Stimulated activated CD4-positive, alpha-beta T cell treated with anti-CD3 and anti-CD28 coated beads, Interleukin-4, amount 100 ng/mL, for 24 hours (primary cell): ENCODE data around the gene CRTC3.
A peak's percentile ranks its signal among the peaks of the same experiment; 100 is the strongest.
"Not testable (repeated sequence)": the region's sequence is repeated elsewhere in the genome, so short reads cannot be mapped to it uniquely, and the experiment has no call there.

Experiments used
- DNase-seq: peaks from one replicate; pipeline ENCODE4 v3.0.0-alpha.2; 2020

The CRTC3 gene

DNA sequence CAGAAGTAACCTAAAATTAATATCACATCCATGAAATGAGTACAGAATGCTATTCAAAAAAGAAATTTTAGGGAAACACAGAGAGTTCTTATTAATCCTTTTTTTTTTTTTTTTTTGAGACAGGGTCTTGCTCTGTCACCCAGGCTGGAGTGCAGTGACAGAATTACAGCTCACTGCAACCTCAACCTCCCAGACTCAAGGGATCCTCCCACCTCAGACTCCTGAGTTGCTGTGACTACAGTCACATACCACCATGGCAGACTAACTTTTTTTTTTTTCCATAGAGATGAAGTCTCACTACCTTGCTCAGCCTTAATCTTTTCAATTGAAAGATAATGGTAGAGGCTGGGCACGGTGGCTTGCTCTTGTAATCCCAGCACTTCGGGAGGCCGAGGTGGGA is 6.3 kb upstream of the CRTC3 start:
- no peak for DNase-seq

DNA sequence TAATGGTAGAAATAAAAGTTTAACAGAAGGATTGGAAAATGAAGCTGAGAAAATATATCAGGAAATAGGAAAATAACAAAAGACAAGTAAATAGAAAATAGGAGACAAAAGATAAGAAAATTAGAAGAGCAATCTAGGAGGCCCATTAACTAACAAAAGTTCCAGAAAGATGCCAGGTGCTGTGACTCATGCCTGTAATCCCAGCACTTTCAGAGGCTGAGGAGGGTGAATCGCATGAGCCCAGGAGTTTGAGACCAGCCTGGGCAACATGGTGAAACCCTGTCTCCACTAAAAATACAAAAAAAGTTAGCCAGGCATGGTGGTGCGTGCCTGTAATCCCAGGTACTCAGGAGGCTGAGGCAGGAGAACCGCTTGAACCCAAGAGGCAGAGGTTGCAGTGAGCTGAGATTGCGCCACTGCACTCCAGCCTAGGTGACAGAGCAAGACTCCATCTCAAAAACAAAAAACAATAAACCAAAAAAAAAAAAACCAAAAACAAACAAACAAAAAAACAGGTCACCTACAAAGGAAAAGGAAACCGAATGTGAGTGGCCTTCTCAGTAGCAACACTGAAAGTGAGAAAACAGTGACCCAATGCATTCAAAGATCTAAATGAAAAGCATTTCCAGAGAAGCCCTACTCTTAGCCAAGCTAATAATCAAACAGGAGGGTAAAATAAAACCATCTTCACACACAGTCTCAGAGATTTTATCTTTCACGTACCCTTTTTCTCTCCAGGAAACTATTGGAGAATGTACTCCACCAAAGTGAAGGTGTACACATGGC is 5.5 kb upstream of the CRTC3 start:
- DNase-seq = not testable (repeated sequence)

DNA sequence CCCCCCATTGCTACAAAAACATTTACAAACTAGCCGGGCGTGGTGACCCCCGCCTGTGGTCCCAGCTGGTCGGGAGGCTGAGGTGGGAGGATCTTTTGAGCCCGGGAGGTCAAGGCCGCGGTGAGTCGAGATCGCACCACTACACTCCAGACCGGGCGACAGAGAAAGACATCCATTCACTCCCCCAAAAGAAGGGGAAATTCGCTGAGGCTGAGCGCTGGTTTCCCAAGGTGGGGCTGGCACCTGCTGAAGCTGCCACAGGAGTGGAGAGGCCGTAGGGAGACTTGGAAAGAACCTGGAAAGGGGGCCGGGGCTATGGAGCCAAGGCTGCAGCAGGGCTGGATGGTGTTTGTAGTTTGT is 732 bp upstream of the CRTC3 start:
- no peak for DNase-seq

DNA sequence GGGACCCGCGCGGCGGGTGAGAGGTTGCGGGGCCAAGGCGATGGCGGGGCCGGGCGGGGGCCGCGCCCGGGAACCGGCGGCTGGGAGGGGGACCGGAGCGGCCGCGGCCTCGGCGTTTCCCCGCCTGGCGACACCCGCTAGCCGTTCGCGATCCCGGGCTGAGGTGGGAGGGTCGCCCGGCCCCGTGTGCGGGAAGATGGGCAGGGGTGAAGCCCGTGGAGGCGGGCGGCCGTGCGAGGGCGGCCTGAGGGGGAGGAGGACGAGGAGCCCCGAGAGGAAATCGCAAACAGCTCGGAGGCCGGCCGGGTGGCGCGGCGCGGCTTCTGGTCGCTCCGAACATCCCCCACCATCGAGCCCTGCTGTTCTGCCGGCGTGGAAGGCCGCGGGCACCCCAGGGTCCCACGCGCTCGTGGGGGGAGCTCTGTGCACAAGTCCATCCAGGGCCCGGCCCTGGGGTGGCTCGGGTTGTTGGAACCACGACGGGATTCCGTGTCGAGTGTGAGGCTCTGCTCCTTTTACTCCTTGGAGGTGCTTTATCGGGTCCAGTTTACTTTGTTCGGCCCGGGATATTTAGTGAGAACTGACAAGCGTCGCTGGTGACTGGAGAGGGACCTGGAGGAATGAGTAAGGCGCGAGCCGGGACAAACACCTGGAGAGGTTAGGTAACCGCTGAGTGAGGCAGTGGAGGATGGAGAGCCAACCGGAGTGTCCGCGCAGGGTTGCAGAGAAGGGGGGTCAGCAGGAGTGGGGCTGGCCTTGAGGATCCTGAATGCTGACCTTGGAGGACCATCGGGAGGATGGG is 728 bp downstream of the CRTC3 start:
- DNase-seq = peak; percentile 42

DNA sequence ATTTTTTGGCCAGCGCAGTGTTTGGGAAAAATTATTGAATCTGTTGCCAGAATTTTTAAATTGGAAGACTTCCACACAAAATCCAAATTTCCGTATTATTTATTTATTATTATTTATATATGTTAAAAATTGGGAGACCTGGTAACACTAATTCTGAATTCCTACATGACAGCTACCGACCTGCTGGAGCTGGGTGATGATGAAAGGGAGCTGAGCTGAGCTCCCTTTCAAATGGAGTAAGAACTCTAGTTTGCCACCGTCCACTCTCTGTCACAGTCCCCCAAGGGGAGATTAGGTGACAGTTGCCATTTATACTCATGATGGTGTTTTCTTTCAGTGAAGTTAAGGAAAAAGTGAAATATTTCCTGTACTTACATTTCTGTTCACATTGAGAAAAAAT is 1.4 kb downstream of the CRTC3 start:
- no peak for DNase-seq

DNA sequence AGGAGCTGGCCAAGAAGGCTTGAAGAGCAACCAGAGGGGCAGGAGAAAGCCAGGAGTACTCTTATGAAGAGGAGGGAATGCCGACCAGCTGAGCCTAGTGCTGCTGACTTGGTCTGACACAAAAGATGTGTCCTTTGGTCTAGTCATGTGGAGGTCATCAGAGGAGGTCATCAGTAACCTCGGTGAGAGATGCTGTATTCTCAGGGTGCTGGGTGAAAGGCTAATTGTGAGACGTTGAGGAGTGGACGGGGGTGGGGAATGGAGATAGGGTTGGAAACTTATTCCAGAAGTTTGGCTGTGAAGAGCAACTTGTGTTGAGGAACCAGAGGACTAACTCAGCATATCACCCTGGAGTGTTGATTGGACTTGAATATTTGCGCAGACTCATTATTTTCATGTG is 5.5 kb downstream of the CRTC3 start:
- DNase-seq = no peak

DNA sequence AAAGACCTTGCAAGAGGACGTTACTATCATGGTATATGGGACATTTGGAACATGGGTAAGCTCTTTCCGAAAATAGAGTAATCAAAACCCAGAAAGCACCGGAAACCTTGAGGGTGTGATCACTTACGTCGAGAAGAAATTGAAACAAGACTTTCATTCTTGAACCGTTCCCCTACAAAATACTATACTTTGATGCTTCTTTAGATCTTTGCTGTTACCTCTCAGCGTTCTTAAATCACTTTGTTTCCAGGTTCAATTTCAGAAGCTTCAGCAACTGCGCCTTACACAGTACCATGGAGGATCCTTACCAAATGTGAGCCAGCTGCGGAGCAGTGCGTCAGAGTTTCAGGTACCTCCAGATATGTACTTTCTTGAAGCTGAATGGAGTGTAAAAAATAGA is 10.1 kb downstream of the CRTC3 start:
- DNase-seq = peak; percentile 49

DNA sequence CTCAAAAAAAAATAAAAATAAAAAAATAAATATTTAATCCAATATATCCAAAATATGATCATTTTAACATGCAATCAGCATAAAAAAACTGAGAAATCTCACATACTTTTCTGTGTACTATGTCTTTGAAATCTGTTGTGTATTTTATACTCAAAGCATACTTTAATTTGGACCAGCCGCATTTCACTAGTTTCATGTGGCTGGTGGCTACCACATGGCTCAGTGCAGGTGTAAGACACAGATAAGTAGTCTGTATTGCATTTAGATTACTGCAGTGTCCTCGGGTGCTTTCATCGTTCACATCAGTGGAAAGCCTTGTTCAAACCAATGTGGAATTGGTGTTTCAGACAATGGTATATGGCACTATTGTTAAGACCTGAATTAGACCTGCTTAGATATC is 11.0 kb downstream of the CRTC3 start:
- no peak for DNase-seq

DNA sequence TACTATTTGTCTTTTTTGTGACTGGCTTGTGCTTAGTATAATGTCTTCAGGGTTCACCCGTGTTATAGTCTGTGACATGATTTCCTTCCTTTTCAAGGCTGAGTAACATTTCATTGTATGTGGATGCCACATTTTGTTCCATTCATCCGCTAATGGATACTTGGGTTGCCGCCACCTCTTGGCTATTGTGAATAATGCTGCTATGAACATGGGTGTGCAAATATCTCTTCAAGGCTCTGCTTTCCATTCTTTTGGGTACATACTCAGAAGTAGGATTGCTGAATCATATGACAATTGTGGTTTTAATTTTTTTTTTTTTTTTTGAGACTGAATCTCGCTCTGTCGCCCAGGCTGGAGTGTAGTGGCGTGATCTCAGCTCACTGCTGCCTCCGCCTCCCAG is 15.4 kb downstream of the CRTC3 start:
- DNase-seq = no peak

DNA sequence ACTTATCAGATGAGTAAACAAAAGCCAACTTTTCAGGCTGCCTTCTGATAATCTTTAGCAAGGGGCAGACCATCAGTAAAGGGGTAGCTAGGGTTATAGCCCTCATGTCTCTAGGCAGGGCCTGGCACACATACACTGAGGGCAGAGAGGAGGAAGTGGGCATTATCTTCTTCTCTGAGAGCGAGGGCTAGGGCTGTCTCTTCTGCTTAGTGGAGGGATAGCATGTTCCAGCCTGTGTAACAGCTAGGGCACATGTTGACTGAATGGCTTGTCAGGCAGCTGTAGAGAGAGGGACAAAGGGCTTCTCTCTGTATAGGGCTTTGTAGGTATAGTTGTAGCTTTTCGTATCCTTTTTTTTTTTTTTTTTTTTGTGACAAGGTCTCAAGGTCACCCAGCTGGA is 17.8 kb downstream of the CRTC3 start:
- DNase-seq = no peak

DNA sequence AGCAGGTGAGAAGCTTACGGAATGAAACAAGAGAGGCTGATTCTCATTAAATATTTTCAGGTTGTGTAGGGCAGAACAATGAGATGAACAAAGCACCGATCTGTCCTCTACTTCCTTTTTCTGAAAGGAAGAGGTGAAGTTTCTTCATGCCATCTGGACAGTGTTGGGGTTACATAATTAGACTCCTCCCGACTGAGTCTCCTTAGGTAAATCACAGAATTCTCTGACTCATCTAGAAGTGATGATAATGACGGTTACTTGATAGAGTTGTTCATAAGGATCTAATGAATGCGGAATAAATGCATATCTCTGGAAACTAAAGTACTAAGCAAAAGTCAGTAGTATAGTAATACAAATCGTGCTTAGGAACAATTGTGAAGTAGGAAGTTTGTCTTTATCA is 21.2 kb downstream of the CRTC3 start:
- no peak for DNase-seq

DNA sequence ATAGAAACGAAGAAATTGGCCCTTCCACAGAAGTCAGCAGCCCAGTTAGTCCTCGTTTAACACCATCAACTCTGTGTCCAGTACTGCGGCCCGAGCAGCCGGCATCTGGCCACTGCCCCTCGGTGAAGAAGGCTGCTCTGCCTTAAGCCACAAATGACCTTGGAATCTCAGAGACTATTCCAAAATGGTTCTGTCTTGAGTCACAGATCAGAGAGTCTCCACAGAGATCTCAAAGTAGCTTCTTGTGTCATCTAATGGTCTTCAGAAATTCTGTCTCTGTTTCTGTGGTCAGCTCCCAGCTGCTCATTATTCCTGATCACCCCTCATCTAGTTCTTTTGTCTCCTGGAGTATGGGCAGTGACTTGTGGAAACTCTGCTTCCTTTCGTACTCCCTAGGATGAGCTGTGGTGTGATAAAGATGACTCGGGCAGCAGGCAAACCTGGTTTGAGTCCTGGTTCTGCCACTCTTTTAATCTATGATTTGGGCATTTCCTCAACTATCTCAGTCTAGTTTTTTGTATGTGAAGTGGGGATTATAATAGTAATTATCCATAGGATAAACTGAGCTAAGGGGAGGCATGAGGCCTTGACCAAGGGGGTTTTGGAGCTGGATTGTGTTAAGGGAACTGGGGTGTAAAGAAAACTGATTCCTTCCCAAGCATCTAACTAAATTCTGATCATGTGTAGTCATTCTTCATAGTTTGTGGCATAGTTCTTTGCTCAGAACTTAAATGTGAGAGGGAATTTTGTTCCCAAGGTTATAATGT is 22.6 kb downstream of the CRTC3 start:
- DNase-seq = no peak

DNA sequence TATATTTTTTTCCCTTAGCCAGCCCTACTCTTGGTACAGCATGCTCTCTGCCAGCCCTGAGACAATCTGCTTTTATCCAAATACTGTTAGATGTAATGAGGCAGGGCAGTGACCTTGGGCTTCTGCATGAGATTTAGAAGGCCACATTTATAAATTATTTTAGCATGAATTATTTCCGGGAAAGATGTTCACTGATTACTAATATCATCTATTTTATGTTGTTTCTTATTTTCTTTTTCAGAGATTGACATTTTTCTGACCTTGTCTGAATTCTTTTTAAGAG is 23.1 kb downstream of the CRTC3 start:
- no peak for DNase-seq

DNA sequence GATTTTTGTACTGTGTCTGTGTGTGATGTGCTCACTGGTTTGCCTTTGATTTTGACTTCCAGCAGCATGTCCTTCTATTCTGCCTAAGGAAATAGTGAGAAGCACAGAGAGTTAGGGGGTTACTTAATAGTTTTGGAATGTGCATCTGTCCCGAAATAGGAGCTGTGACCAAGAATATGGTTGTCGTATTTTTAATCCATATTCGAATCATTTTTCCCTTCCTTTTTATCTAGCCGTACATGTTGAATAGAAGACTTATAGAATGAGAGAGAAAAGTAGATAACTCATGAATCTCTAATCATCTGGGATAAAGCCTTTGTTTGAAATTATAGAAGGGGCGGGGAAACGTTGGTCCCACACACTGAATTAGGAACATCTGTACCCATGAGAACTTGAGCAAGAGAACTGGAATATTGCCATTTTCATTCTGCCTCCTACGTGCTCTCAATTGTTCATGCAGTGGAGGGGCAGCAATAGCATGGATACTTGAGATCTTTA is 23.6 kb downstream of the CRTC3 start:
- no peak for DNase-seq

DNA sequence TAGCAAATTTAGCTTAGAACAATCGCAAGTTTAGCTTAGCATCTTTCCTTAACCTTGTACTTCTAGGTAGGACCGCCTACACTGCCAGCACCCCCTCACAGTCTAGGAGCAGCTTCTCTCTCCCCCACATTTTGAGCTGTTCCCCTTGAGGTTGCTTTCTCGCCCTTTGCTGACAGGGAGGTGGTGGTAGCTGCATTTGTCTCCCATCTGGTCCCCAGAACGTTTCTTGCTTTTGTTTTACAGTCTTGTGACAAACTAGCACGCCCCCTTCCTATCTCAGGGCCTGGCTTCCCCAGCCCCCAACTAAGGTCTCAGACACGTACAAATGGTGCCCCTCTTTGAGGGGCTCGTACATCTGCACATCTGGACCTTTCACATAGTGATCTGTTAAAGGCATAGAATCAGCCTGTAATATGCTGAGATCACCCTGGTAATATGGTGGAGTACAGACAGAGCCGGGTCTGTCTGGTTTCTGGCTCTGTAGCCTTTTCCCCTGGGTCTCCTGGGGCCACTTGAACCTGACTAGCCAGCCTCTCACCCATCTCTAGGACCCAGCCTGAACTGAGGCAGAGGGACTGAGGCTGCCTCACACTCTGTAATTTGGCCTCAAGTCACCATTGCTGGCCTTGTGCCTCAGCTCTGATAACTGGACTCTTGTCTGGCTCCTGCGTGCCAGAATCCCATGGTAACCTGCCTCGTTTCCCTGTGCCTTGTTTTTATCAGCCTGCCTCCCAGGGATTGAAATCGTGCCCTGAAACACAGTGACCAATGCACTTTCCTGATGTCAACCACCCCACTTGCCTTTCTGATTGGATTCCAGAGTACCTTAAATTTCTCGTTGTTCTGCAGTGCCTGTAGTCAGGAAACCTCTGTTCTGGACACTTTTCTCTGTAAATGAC is 27.7 kb downstream of the CRTC3 start:
- no peak for DNase-seq

DNA sequence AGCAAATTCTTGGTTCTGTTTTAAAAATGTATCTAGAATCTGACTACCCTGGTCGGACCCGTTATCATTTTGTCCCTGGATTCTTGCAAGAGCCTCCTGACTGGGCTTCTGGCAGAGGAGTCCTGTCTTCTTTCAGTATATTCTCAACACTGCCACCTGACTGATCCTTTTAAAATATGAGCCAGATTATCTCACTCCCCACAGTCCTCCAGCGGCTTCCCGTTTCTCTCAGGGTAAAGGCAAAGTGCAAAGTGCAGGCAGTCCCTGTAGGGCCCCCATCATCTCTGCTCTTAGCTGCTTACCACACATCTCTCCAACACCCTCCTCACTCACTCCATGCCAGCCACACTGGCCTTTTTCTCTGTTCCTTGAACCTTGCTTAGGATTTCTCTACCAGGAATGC is 28.4 kb downstream of the CRTC3 start:
- DNase-seq = no peak

DNA sequence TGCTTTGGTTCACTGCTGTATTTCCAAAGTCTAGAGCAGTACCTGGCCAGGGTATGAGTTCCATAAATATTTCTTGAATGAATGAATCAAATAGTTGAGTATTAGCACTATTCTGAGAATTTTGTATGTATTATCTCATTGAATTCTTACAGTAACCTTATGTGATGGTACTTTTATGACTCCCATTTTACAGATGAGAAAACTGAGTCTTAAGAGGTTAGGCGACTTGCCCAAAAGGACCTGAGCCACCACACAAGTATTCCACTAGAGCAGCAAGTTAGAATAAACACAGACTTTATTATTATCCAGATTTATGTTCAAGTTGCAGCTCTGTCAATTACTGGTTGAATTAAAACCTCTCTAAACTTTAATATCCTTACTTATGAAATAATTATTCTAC is 29.4 kb downstream of the CRTC3 start:
- DNase-seq = no peak

DNA sequence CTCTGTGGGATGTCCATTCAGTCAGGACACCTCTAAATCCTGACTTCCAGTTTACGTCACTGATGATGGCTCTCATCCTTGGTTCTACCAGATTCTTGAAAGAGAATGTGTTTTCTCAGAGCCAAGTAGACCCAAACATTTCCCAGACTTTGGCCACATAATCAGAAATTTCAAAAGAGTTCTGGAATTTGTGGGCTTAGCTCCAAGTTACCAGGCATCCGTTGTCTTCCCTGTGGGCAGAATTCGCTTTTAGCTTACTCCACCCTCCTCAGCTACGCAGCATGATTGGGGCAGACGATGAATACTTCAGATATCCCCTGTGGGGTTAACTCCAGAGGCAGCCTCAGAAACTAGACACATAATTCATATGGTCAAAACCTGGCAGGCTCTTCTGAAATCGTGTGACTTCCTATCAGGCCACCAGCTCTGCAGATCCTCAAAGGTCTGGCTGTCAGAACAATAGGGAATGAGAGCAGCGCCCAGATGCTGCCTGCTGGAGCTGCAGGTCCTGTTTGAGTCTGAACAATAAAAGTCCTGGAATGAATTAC is 30.6 kb downstream of the CRTC3 start:
- DNase-seq = no peak

DNA sequence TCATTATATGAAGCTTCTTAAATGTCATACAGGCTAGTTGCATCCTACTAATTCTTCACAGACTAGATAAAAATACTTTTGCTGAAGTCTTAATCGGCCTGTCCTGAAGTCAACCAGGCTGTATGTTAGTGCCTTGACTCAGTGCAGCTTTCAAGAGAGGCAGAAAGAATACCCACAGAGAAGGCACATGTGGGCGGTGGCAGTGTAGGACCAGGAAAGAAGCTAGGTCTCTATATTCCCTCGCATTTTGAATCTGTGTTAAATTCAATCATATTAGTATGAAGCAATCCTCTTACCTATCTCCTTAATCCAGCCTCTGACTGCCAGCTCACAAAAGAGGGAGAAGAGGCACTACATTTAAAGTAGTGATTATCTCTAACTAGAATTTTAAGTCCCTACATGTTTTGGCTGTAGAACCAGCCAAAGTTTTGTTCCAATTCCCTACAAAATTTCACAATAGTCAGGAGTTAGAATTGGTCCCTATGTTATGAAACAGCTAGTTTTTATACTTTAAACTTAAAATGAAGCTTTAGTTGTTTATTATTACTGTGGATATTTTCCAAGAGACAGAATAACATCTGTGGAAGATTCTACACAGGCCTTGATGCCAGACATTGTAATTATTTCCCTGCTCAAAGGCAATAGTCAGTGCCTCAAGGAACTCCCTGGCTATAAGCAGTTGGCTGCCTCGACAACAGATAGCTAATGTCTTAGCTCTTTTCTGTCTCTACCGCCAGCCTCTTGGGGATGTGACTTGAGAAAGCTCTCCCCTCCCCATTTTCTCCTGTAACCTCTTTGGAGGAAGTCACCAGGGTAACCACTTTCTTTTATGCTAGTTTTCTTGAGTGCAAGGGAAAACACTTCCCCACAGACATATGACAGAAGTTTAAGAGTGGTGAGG is 31.9 kb downstream of the CRTC3 start:
- DNase-seq = no peak

DNA sequence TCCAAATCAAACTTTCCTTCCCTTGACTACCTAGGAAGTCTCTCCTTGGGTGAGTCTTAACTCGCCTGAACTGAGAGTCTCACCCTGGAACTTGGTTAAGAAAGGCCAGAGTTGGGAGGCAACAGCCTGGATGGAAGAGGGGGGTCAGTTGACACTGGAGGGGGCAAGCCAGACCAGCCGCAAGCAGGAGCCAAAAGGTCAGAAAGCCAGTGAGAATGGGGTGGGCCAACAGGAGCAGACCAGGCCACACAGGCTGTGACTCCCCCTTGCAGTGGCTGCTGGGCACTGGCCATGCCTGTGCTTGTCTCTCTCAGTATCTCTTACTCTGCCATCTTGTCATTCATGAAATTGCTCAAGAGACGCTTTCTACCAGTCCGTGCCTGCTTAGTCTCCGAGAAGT is 32.9 kb downstream of the CRTC3 start:
- no peak for DNase-seq

DNA sequence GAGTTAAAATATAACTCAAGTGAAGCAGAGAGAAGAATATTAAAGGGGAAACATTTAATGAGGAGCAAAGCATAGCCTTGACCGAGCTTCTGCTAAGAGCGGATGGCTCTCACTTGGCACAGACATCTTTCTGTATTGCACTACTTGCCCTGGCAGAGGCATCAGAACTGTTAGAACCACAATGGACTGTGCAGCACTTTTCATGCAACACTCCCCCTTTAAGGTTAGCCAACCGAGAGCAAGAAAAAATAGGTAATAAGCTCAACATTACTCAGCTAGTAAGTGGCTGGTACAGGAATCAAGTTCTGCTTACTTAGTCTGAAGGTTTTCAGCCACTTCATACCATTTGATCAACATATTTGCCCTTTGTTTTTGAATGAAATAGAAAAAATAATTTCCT is 33.7 kb downstream of the CRTC3 start:
- no peak for DNase-seq
